Activated T-helper 2 cell treated with anti-CD3 and anti-CD28 coated beads, Interferon-gamma antibody, Interleukin-2, Interleukin-4, amounts not matched to agents 10 μg/mL and 5 μg/mL and 100 μg/mL, durations not matched to agents 14 hours and 24 hours and 36 hours (primary cell): ENCODE measurements around the gene CST6. TPM values are rescaled to one million over a fixed set of nuclear protein-coding genes. Genes with fewer than 3 reads are reported as not detected.

Source experiments
- DNase-seq: peaks from one replicate; pipeline ENCODE4 v3.0.0; 2021; ENCODE audit warnings: low spot score
- H3K27ac Mint-ChIP-seq: one replicate; pipeline ENCODE4 v1.8.0; 2021; ENCODE audit warnings: mixed read lengths
- H3K27me3 Mint-ChIP-seq: one replicate; pipeline ENCODE4 v1.8.0; 2021; ENCODE audit warnings: low read depth, mixed read lengths
- H3K36me3 Mint-ChIP-seq: one replicate; pipeline ENCODE4 v1.8.0; 2021; ENCODE audit warnings: low read depth, mixed read lengths
- H3K4me1 Mint-ChIP-seq: one replicate; pipeline ENCODE4 v1.8.0; 2021; ENCODE audit warnings: low read depth, mixed read lengths
- H3K4me3 Mint-ChIP-seq: one replicate; pipeline ENCODE4 v1.8.0; 2021; ENCODE audit warnings: low read depth, mild to moderate bottlenecking, moderate library complexity, mixed read lengths
- H3K9me3 Mint-ChIP-seq: one replicate; pipeline ENCODE4 v1.8.0; 2021; ENCODE audit warnings: mixed read lengths
- intact Hi-C: fragments of 100-400 bp; cut with micrococcal nuclease; formaldehyde crosslinking; loops from one replicate; pipeline ENCODE4 v1.15.1; 2023
- total RNA-seq: library from RNA; stranded (reverse); gene quantifications from 2 replicates; pipeline ENCODE4 v1.2.3, GENCODE V29; 2022

CST6 gene
- total RNA-seq, 1 donor from 2014 or later = 0.75 TPM

GRCh38 chr11:66035653-66036333 is 24.0 kb downstream of the CST6 start:
- Mint-ChIP-seq H3K4me3 (no peak overlapping the region), H3K27me3 (peaks cover 14% of the 10 kb centered on the region), H3K36me3 (no peaks in the 10 kb centered on the region), H3K27ac (no peak overlapping the region), H3K9me3 (no peaks in the 10 kb centered on the region), H3K4me1 (no peaks in the 10 kb centered on the region)
- intact Hi-C loops = no loop called here
- DNase-seq = no peak

GRCh38 chr11:66036334-66036710 is 24.5 kb downstream of the CST6 start:
- intact Hi-C loops = no loop called here
- no peak overlapping the region for H3K4me3 Mint-ChIP-seq
- DNase-seq = no peak
- no peak overlapping the region for H3K27ac Mint-ChIP-seq
- H3K9me3 Mint-ChIP-seq = no peaks in the 10 kb centered on the region
- H3K36me3 Mint-ChIP-seq = no peaks in the 10 kb centered on the region
- H3K27me3 Mint-ChIP-seq = peaks cover 14% of the 10 kb centered on the region
- H3K4me1 Mint-ChIP-seq = no peaks in the 10 kb centered on the region

GRCh38 chr11:66037327-66037726 is 25.5 kb downstream of the CST6 start:
- Mint-ChIP-seq H3K36me3 (no peaks in the 10 kb centered on the region), H3K4me1 (no peaks in the 10 kb centered on the region), H3K4me3 (no peak overlapping the region), H3K27ac (no peak overlapping the region), H3K9me3 (no peaks in the 10 kb centered on the region), H3K27me3 (peaks cover 14% of the 10 kb centered on the region)
- intact Hi-C loops = no loop called here
- no peak for DNase-seq

- H3K4me3 Mint-ChIP-seq = no peak overlapping the region
- no peak for DNase-seq
- H3K9me3 Mint-ChIP-seq = no peaks in the 10 kb centered on the region
- intact Hi-C loops = no loop called here
- peaks cover 11% of the 10 kb centered on the region for H3K27me3 Mint-ChIP-seq
- H3K27ac Mint-ChIP-seq = no peak overlapping the region
- H3K4me1 Mint-ChIP-seq = peaks cover 5% of the 10 kb centered on the region
- H3K36me3 Mint-ChIP-seq = no peaks in the 10 kb centered on the region
Measured at GRCh38 chr11:66039765-66040164, 28.0 kb downstream of the CST6 start.

- no peaks in the 10 kb centered on the region for H3K36me3 Mint-ChIP-seq
- intact Hi-C loops = no loop called here
- no peak overlapping the region for H3K4me3 Mint-ChIP-seq
- no peak overlapping the region for H3K27ac Mint-ChIP-seq
- no peaks in the 10 kb centered on the region for H3K9me3 Mint-ChIP-seq
- peaks cover 14% of the 10 kb centered on the region for H3K4me1 Mint-ChIP-seq
- H3K27me3 Mint-ChIP-seq = peaks cover 10% of the 10 kb centered on the region
- DNase-seq = no peak
Measured at GRCh38 chr11:66042227-66042995, 30.6 kb downstream of the CST6 start.

- Mint-ChIP-seq H3K27me3 (peaks cover 13% of the 10 kb centered on the region), H3K9me3 (no peaks in the 10 kb centered on the region), H3K4me3 (no peak overlapping the region), H3K36me3 (no peaks in the 10 kb centered on the region), H3K4me1 (peaks cover 14% of the 10 kb centered on the region), H3K27ac (no peak overlapping the region)
- intact Hi-C loops = no loop called here
- DNase-seq = no peak
Measured at GRCh38 chr11:66042996-66043906, 31.4 kb downstream of the CST6 start.

GRCh38 chr11:66044757-66045156 is 32.9 kb downstream of the CST6 start:
- no peak for DNase-seq
- no peaks in the 10 kb centered on the region for H3K9me3 Mint-ChIP-seq
- H3K27ac Mint-ChIP-seq = peak overlapping the region; percentile 48
- peaks cover 18% of the 10 kb centered on the region for H3K4me1 Mint-ChIP-seq
- H3K27me3 Mint-ChIP-seq = peaks cover 11% of the 10 kb centered on the region
- no peak overlapping the region for H3K4me3 Mint-ChIP-seq
- intact Hi-C loops = no loop called here
- H3K36me3 Mint-ChIP-seq = no peaks in the 10 kb centered on the region

GRCh38 chr11:66045177-66045639 is 33.4 kb downstream of the CST6 start:
- no peaks in the 10 kb centered on the region for H3K9me3 Mint-ChIP-seq
- intact Hi-C loops = no loop called here
- DNase-seq = peak; percentile 77
- peaks cover 18% of the 10 kb centered on the region for H3K4me1 Mint-ChIP-seq
- no peaks in the 10 kb centered on the region for H3K36me3 Mint-ChIP-seq
- H3K27ac Mint-ChIP-seq = peak overlapping the region; percentile 48
- peaks cover 8% of the 10 kb centered on the region for H3K27me3 Mint-ChIP-seq
- no peak overlapping the region for H3K4me3 Mint-ChIP-seq

GRCh38 chr11:66046901-66047300 is 35.1 kb downstream of the CST6 start:
- H3K4me3 Mint-ChIP-seq = no peak overlapping the region
- intact Hi-C loops = no loop called here
- H3K27ac Mint-ChIP-seq = no peak overlapping the region

GRCh38 chr11:66047541-66048365 is 35.9 kb downstream of the CST6 start:
- Mint-ChIP-seq H3K9me3 (no peaks in the 10 kb centered on the region), H3K27me3 (peaks cover 8% of the 10 kb centered on the region), H3K27ac (no peak overlapping the region), H3K4me3 (no peak overlapping the region), H3K36me3 (peaks cover 6% of the 10 kb centered on the region), H3K4me1 (peaks cover 31% of the 10 kb centered on the region)
- DNase-seq = no peak
- intact Hi-C loops = no loop called here

More at GRCh38 chr11:66046901-66047300, 35.1 kb downstream of the CST6 start:
- no peaks in the 10 kb centered on the region for H3K36me3 Mint-ChIP-seq
- peaks cover 29% of the 10 kb centered on the region for H3K4me1 Mint-ChIP-seq
- no peaks in the 10 kb centered on the region for H3K9me3 Mint-ChIP-seq
- H3K27me3 Mint-ChIP-seq = peaks cover 8% of the 10 kb centered on the region
- no peak for DNase-seq

GRCh38 chr11:66048547-66049323 is 36.9 kb downstream of the CST6 start, which contains the start of gene GAL3ST3:
Gene GAL3ST3, minus strand, starts transcription at chr11:66049161. Its CDS starts 3,746 bp downstream, at chr11:66045415.
- intact Hi-C loops = no loop called here
- Mint-ChIP-seq H3K36me3 (peaks cover 14% of the 10 kb centered on the region), H3K9me3 (no peaks in the 10 kb centered on the region), H3K27ac (no peak within 1 kb of the TSS), H3K4me1 (peaks cover 38% of the 10 kb centered on the region), H3K27me3 (peaks cover 8% of the 10 kb centered on the region), H3K4me3 (no peak within 1 kb of the TSS)
- DNase-seq = no peak
